Tibial nerve (tissue), 4 donors: ENCODE data around the gene MKLN1. TPM values are rescaled to one million over a fixed set of nuclear protein-coding genes. Genes with fewer than 3 reads are reported as not detected.
A peak's percentile ranks its signal among the peaks of the same experiment; 100 is the strongest.

ENCODE experiments used
- DNase-seq, 2 donors: peaks; one replicate each; pipeline ENCODE4 v3.0.0-alpha.2; 2019; ENCODE audit warnings: low spot score in 2 of 2
- H3K27ac ChIP-seq, 4 donors: fragments of 200-600 bp; sonication (generic) in 3 of 4; one replicate each; pipeline ENCODE4 v1.5.1; 2017 to 2019; ENCODE audit warnings: mild to moderate bottlenecking in 1 of 4
- H3K27me3 ChIP-seq, 2 donors: fragments of 200-600 bp; sonication (generic) in 1 of 2; one replicate each; pipeline versions ENCODE4 v1.5.1 to v1.6.0; 2017 to 2019
- H3K36me3 ChIP-seq, 3 donors: fragments of 200-600 bp; sonication (generic); one replicate each; pipeline ENCODE4 v1.5.1; 2018 to 2019
- H3K4me1 ChIP-seq, 4 donors: fragments of 200-600 bp; sonication (generic) in 3 of 4; one replicate each; pipeline ENCODE4 v1.5.1; 2017 to 2019
- H3K4me3 ChIP-seq, 4 donors: fragments of 200-600 bp; sonication (generic) in 3 of 4; one replicate each; pipeline ENCODE4 v1.5.1; 2017 to 2019; ENCODE audit warnings: mild to moderate bottlenecking in 1 of 4, moderate library complexity in 1 of 4
- H3K9me3 ChIP-seq, 4 donors: fragments of 200-600 bp; sonication (generic) in 3 of 4; one replicate each; pipeline ENCODE4 v1.5.1; 2017 to 2019
- CTCF ChIP-seq, 5 experiments: fragments of 200-600 bp in 3 of 5; fragments of 450-650 bp in 2 of 5; sonication (generic) in 3 of 5; IDR thresholded peaks; one replicate each; pipeline ENCODE4 v1.5.1; 2016 to 2019; ENCODE audit warnings: antibody characterized with exemption in 5 of 5, mild to moderate bottlenecking in 3 of 5, moderate library complexity in 2 of 5
- EP300 ChIP-seq, 2 donors: sonication (generic); formaldehyde crosslinking; IDR thresholded peaks; one replicate each; pipeline ENCODE4 v1.6.1; 2017; ENCODE audit warnings: antibody characterized with exemption in 2 of 2, mild to moderate bottlenecking in 1 of 2
- POLR2A ChIP-seq, 2 donors: fragments of 450-650 bp; IDR thresholded peaks; one replicate each; pipeline ENCODE4 v1.6.1; 2017; ENCODE audit warnings: antibody characterized with exemption in 2 of 2, mild to moderate bottlenecking in 2 of 2, moderate library complexity in 2 of 2
- WGBS, 2 donors: methylation state at CpG; one replicate each; pipeline ENCODE4 v1.1.5; 2018; 5-methylcytosine and 5-hydroxymethylcytosine counted together
- total RNA-seq, 4 donors: library from RNA; depleted of rRNA; stranded (reverse); fragments of >200 nt; gene quantifications; one replicate each; pipeline ENCODE4 v1.1.0, GENCODE V29; 2016

Gene MKLN1
- total RNA-seq, 4 donors from 2014 or later: 86.4 to 143 (median 95.0) TPM

GRCh38 chr7:131436384-131436783 is 108.7 kb downstream of the MKLN1 start:
- H3K4me1 ChIP-seq: peaks cover 0 to 35% (median 0%) of the 10 kb centered on the region in 4 donors
- TF ChIP-seq POLR2A (IDR thresholded peaks at IDR 0.05) (no peak), CTCF (IDR thresholded peaks at IDR 0.05) (no peak), EP300 (IDR thresholded peaks at IDR 0.05) (no peak)
- H3K36me3 ChIP-seq: peaks cover 0 to 31% (median 0%) of the 10 kb centered on the region in 3 donors
- WGBS, 2 donors: 81 to 84% methylated on average over 3 of the region's 3 CpGs
- peaks cover 0 to 3% (median 0%) of the 10 kb centered on the region in 4 donors for H3K9me3 ChIP-seq
- H3K27ac ChIP-seq: no peak overlapping the region
- H3K4me3 ChIP-seq: no peak overlapping the region
- DNase-seq: no peak
- H3K27me3 ChIP-seq: no peaks in the 10 kb centered on the region

- Histone ChIP-seq H3K4me1 (peaks cover 0 to 20% (median 0%) of the 10 kb centered on the region in 4 donors), H3K27me3 (no peaks in the 10 kb centered on the region), H3K27ac (peak overlapping the region in 3 of 4 donors; percentile 2 to 74 (median 13)), H3K36me3 (peaks cover 0 to 43% (median 0%) of the 10 kb centered on the region in 3 donors), H3K9me3 (peaks cover 0 to 3% (median 0%) of the 10 kb centered on the region in 4 donors), H3K4me3 (no peak overlapping the region)
- TF ChIP-seq CTCF (IDR thresholded peaks at IDR 0.05): no peak
- TF ChIP-seq EP300 (IDR thresholded peaks at IDR 0.05): peak; percentile 62 to 76
- TF ChIP-seq POLR2A (IDR thresholded peaks at IDR 0.05): no peak
- WGBS, 2 donors: 31 to 33% methylated on average over 2 of the region's 2 CpGs
- DNase-seq: no peak
These were observed 111.3 kb downstream of the MKLN1 start for GRCh38 chr7:131438969-131439368.

- Histone ChIP-seq H3K4me1 (peaks cover 0 to 12% (median 0%) of the 10 kb centered on the region in 4 donors), H3K9me3 (peaks cover 0 to 3% (median 0%) of the 10 kb centered on the region in 4 donors), H3K36me3 (peaks cover 0 to 59% (median 0%) of the 10 kb centered on the region in 3 donors), H3K27ac (no peak overlapping the region), H3K27me3 (no peaks in the 10 kb centered on the region), H3K4me3 (no peak overlapping the region)
- TF ChIP-seq CTCF (IDR thresholded peaks at IDR 0.05) (no peak), EP300 (IDR thresholded peaks at IDR 0.05) (no peak), POLR2A (IDR thresholded peaks at IDR 0.05) (no peak)
- DNase-seq: no peak
- WGBS, 2 donors: 95 to 99% methylated on average over 5 of the region's 5 CpGs
These were observed 115.8 kb downstream of the MKLN1 start for GRCh38 chr7:131443496-131443895.

- no peak for DNase-seq
- no peak overlapping the region for H3K27ac ChIP-seq
- peaks cover 0 to 3% (median 0%) of the 10 kb centered on the region in 4 donors for H3K9me3 ChIP-seq
- TF ChIP-seq EP300 (IDR thresholded peaks at IDR 0.05) (no peak), CTCF (IDR thresholded peaks at IDR 0.05) (no peak), POLR2A (IDR thresholded peaks at IDR 0.05) (no peak)
- H3K4me3 ChIP-seq: no peak overlapping the region
- 84 to 85% methylated on average over 1 of the region's 1 CpG for WGBS, 2 donors
- H3K27me3 ChIP-seq: no peaks in the 10 kb centered on the region
- H3K36me3 ChIP-seq: peaks cover 0 to 58% (median 0%) of the 10 kb centered on the region in 3 donors
- H3K4me1 ChIP-seq: peaks cover 0 to 5% (median 0%) of the 10 kb centered on the region in 4 donors
These were observed 117.0 kb downstream of the MKLN1 start for GRCh38 chr7:131444683-131445082.

- peaks cover 0 to 8% (median 0%) of the 10 kb centered on the region in 4 donors for H3K4me1 ChIP-seq
- no peak overlapping the region for H3K4me3 ChIP-seq
- peak overlapping the region in 2 of 4 donors; percentile 23 to 40 for H3K27ac ChIP-seq
- 72 to 82% methylated on average over 2 of the region's 2 CpGs for WGBS, 2 donors
- peaks cover 0 to 26% (median 0%) of the 10 kb centered on the region in 3 donors for H3K36me3 ChIP-seq
- no peak for TF ChIP-seq EP300 (IDR thresholded peaks at IDR 0.05)
- no peak for TF ChIP-seq CTCF (IDR thresholded peaks at IDR 0.05)
- TF ChIP-seq POLR2A (IDR thresholded peaks at IDR 0.05): no peak
- no peaks in the 10 kb centered on the region for H3K27me3 ChIP-seq
- no peak for DNase-seq
- no peaks in the 10 kb centered on the region for H3K9me3 ChIP-seq
These were observed 121.8 kb downstream of the MKLN1 start for GRCh38 chr7:131449373-131449902.
